Choroid plexus epithelial cell (primary cell): Measurements from ENCODE around the gene CEP68.
A peak's percentile ranks its signal among the peaks of the same experiment; 100 is the strongest.
"Not testable (repeated sequence)": the region's sequence is repeated elsewhere in the genome, so short reads cannot be mapped to it uniquely, and the experiment has no call there.

Experiments
- DNase-seq: peaks from one replicate; pipeline ENCODE4 v3.0.0-alpha.2; 2010; ENCODE audit warnings: low read depth
- H3K4me3 ChIP-seq: 2 replicates; pipeline ENCODE4 v1.5.1; 2011; ENCODE audit warnings: low read depth, mild to moderate bottlenecking, control low read depth, low read length, moderate library complexity
- CTCF ChIP-seq: conservative IDR thresholded peaks from 2 replicates; pipeline ENCODE4 v1.5.1; 2011; ENCODE audit warnings: low read depth, mild to moderate bottlenecking, control low read depth, inconsistent platforms, low read length, moderate library complexity

Gene CEP68

DNA sequence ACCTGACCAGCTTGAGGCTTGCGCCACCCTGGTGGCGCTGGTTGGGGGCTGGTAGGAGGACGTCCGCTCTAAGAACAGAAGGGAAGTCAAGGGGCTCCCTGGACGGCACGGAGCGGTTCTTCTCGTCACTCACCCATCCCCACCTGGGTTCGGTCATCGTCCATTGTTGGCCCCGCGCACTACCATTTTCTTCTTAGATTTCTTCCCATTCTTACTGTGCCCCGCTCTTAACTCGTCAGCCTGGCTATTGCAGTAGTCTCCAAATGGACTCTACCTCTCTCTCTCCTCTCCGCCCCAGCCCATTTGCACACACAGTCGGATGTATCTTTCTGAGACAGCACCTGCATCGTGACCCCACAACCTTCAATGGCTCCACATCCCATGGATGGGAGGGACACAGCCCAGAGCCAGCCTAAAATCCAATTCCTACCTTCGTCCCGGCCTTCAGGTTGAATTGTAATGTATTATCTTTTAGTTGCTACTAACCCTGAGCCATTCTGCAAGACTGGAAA is 74.5 kb downstream of the CEP68 start:
- no peak for DNase-seq

GRCh38 chr2:65132930-65133329 is 76.7 kb downstream of the CEP68 start:
- DNase-seq, result not testable (repeated sequence)

More for the DNA sequence above, 74.5 kb downstream of the CEP68 start:
- TF ChIP-seq CTCF, result no peak
- H3K4me3 ChIP-seq, result peak overlapping the region; percentile 58

GRCh38 chr2:65133626-65134025 is 77.4 kb downstream of the CEP68 start:
- no peak for DNase-seq
- no peak overlapping the region for H3K4me3 ChIP-seq
- no peak for TF ChIP-seq CTCF

More at GRCh38 chr2:65132930-65133329, 76.7 kb downstream of the CEP68 start:
- not testable (repeated sequence) for H3K4me3 ChIP-seq

GRCh38 chr2:65134158-65134557 is 77.9 kb downstream of the CEP68 start:
- no peak for DNase-seq
- no peak for TF ChIP-seq CTCF
- H3K4me3 ChIP-seq, result no peak overlapping the region

- no peak for TF ChIP-seq CTCF
- no peak overlapping the region for H3K4me3 ChIP-seq
- no peak for DNase-seq
Measured at GRCh38 chr2:65136253-65136652, 80.0 kb downstream of the CEP68 start.
